ENCODE measurements around the gene CLCA4.

Gene CLCA4

GRCh38 chr1:86546787-86547221 is at the start of gene CLCA4:
Gene CLCA4 (plus strand): TSS chr1:86547078. CDS start chr1:86547120, 42 bp downstream.
- TF ChIP-seq CREB1 (IDR thresholded peaks at IDR 0.05; ENCODE audit: low read depth) = no peak
- no peak for TF ChIP-seq TAF1 (IDR thresholded peaks at IDR 0.05; ENCODE audit: low read depth)
- no peak for TF ChIP-seq CEBPB (IDR thresholded peaks at IDR 0.05)
- TF ChIP-seq FOXM1 (IDR thresholded peaks at IDR 0.05; ENCODE audit: borderline replicate concordance, low read depth) = no peak
- no peak for TF ChIP-seq NFIC (IDR thresholded peaks at IDR 0.05)

GRCh38 chr1:86498281-86498680 is 48.6 kb upstream of the CLCA4 start:
- no peak for TF ChIP-seq CEBPB (IDR thresholded peaks at IDR 0.05)
- no peak for TF ChIP-seq TCF12 (IDR thresholded peaks at IDR 0.05; ENCODE audit: low read depth)

- peak; percentile 38; the same call in 1 of the 2 replicates for TF ChIP-seq RAD21 (IDR thresholded peaks at IDR 0.05; ENCODE audit: low read depth)
- no peak for TF ChIP-seq YY1 (IDR thresholded peaks at IDR 0.05; ENCODE audit: low read depth)
These were observed 46.8 kb upstream of the CLCA4 start for GRCh38 chr1:86499987-86500593.

- TF ChIP-seq FOXM1 (IDR thresholded peaks at IDR 0.05; ENCODE audit: borderline replicate concordance, low read depth) = no peak
- TF ChIP-seq YY1 (IDR thresholded peaks at IDR 0.05; ENCODE audit: low read depth) = no peak
- no peak for TF ChIP-seq EGR1 (IDR thresholded peaks at IDR 0.05)
- TF ChIP-seq TEAD4 (IDR thresholded peaks at IDR 0.05) = no peak
- TF ChIP-seq MAX (IDR thresholded peaks at IDR 0.05) = no peak
- TF ChIP-seq TCF12 (IDR thresholded peaks at IDR 0.05; ENCODE audit: low read depth) = no peak
- no peak for TF ChIP-seq TAF1 (IDR thresholded peaks at IDR 0.05; ENCODE audit: low read depth)
- no peak for TF ChIP-seq NFIC (IDR thresholded peaks at IDR 0.05)
- TF ChIP-seq RAD21 (IDR thresholded peaks at IDR 0.05; ENCODE audit: low read depth) = no peak
- TF ChIP-seq REST (IDR thresholded peaks at IDR 0.05; ENCODE audit: low read depth) = no peak
- no peak for TF ChIP-seq EP300 (IDR thresholded peaks at IDR 0.05; ENCODE audit: borderline replicate concordance)
- TF ChIP-seq CEBPB (IDR thresholded peaks at IDR 0.05) = no peak
- TF ChIP-seq CREB1 (IDR thresholded peaks at IDR 0.05; ENCODE audit: low read depth) = no peak
- no peak for TF ChIP-seq USF1 (IDR thresholded peaks at IDR 0.05)
These were observed 46.2 kb upstream of the CLCA4 start for GRCh38 chr1:86500714-86501113.

GRCh38 chr1:86502125-86502646 is 44.7 kb upstream of the CLCA4 start:
- TF ChIP-seq RAD21 (IDR thresholded peaks at IDR 0.05; ENCODE audit: low read depth) = peak; percentile 43

- TF ChIP-seq FOXM1 (IDR thresholded peaks at IDR 0.05; ENCODE audit: borderline replicate concordance, low read depth) (no peak), TCF12 (IDR thresholded peaks at IDR 0.05; ENCODE audit: low read depth) (no peak), CREB1 (IDR thresholded peaks at IDR 0.05; ENCODE audit: low read depth) (no peak), CEBPB (IDR thresholded peaks at IDR 0.05) (no peak), USF1 (IDR thresholded peaks at IDR 0.05) (no peak), ZBTB7A (IDR thresholded peaks at IDR 0.05; ENCODE audit: low read depth) (no peak), EGR1 (IDR thresholded peaks at IDR 0.05) (no peak), MAX (IDR thresholded peaks at IDR 0.05) (no peak)
These were observed 44.0 kb upstream of the CLCA4 start for GRCh38 chr1:86502721-86503405.

GRCh38 chr1:86503406-86504136 is 43.3 kb upstream of the CLCA4 start:
- TF ChIP-seq CEBPB (IDR thresholded peaks at IDR 0.05) (no peak), USF1 (IDR thresholded peaks at IDR 0.05) (no peak), MAX (IDR thresholded peaks at IDR 0.05) (no peak), REST (IDR thresholded peaks at IDR 0.05; ENCODE audit: low read depth) (no peak)
